GM18499 (cell line): Measurements from ENCODE around the gene KLHDC10.
"Not testable (repeated sequence)": the region's sequence is repeated elsewhere in the genome, so short reads cannot be mapped to it uniquely, and the experiment has no call there.

Experiments
- ATAC-seq: cut with Tn5 transposase; IDR thresholded peaks from one replicate; pipeline ENCODE4 v1.9.1; 2021; ENCODE audit warnings: moderate number of reproducible peaks; ENCODE audit not compliant: insufficient read depth, unreplicated experiment

The KLHDC10 gene

GRCh38 chr7:130113887-130114286 lies 43.6 kb downstream of the KLHDC10 start:
- ATAC-seq: no peak

DNA sequence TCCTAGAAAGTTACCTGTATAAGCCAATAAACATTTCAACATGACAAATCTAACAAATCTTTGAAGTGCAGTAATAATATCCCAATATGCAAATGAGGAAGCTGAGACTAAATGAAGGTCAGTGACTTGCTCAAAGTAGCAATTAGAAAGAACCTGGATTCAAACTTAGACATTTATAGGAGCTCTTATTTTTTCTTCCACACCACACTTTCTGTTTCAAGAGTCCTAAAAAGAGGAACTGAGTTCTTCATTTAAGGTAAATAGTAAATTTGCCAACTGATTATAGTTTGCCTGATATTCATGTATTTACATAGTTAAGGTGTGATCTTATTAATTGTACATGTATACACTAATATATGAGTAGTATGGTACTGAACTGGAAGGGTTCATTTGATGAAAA lies 44.0 kb downstream of the KLHDC10 start:
- ATAC-seq: no peak

DNA sequence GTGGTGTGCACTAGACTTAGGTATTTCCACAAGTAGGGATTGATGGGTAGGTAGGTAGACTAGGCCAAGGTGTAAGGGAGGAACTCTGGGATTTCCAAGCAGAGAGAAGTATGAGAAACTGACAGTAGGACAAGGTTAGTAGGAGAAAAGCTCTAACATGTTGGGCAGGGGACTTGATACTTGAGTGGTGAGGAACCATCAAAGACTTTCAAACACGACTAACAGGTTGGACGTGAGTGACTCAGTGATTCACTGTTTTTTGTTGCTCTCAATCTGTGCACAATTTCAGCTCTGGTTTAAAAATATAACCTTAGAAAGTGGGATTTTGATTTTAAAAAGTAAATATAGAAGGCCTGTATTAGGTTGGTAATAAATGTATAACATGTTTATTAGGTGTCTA lies 44.4 kb downstream of the KLHDC10 start:
- no peak for ATAC-seq

GRCh38 chr7:130118294-130118693 lies 48.0 kb downstream of the KLHDC10 start:
- no peak for ATAC-seq

- no peak for ATAC-seq
These were observed 48.5 kb downstream of the KLHDC10 start for GRCh38 chr7:130118801-130119200.

GRCh38 chr7:130123501-130123900 lies 53.2 kb downstream of the KLHDC10 start:
- ATAC-seq: no peak

DNA sequence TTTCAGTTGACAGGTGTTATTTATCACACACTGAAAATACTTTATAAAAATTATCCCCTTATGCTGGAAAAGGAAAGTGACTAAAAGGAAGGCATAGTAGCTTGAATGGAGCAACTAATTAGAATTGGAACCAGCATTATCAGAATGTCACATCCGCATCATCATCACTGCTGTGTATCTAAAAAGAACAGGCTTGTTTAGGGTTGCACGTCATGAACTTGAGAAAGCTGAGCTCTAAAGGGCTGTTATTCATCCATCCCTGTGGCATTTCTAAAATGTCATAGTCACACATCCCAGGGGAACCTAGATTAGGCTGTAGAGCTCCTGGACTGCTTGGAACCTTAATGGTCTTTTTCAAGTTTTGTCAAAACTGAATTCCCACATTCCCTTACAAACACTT lies 54.4 kb downstream of the KLHDC10 start:
- no peak for ATAC-seq

- not testable (repeated sequence) for ATAC-seq
These were observed 56.5 kb downstream of the KLHDC10 start for GRCh38 chr7:130126840-130127239.

- ATAC-seq: no peak
These were observed 57.1 kb downstream of the KLHDC10 start for GRCh38 chr7:130127404-130127803.

GRCh38 chr7:130127821-130128317 lies 57.5 kb downstream of the KLHDC10 start:
- ATAC-seq: no peak

DNA sequence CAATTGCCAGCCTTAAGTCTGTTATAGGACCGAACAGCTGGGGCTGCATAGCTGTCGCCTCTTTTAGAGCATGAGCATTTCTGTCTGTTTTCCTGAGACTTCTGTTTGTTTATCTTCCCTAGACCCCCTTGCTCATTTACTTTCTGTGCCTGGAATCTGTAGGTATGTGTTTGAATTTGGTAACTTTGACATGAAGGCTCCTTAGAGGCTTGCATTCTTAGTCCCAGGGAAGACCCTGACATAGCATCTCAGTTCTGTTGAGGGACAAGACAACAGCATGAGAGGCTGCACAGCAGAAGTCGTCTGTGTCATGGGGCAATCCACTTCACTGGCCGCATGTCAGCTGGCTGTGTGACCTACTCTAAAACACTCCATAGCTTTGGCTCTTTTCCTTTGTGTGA lies 58.7 kb downstream of the KLHDC10 start:
- no peak for ATAC-seq

- ATAC-seq: no peak
These were observed 61.0 kb downstream of the KLHDC10 start for GRCh38 chr7:130131191-130131834.

DNA sequence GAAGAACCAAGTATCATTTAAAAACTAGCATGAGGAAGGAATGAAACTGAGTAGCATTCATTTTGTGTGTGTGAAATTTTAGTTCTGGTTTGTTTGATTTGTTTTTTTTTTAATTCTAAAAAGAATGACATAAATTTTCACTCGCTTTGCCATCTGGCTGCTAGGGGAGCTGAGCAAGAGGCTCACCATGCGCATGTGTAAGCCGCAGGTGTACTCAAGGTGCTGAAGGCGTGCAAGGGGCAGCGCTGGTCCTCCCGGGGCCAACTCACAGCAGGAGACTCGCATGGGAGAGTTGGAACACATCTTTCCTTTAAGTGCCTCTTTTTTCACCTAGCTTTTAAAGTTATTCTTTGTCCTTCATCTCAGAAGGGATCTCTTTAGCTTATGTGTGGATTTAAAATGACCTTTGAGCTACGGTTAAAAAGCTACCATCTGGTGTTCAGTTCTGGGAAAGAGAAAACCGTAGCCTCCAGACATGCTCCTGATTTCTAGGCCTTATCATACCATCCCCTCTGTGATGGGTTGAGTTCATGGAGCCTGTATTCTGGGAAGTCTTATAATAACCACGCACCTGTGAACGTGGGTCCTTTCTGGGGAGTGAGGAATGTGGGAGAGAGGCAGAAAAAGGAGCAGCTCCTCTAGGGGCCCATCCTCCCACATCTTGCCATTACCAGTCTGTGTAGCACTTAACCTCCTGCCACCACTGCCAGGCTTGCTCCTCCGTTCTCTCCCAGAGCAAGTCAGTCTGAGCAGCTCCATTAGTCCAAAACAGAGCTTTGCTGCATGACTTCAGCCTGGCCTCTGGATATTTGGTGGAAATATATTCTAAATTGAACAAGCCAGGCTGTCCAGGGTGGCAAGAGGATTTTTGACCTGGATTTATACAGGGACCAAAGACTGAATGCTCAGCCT lies 61.9 kb downstream of the KLHDC10 start:
- no peak for ATAC-seq

DNA sequence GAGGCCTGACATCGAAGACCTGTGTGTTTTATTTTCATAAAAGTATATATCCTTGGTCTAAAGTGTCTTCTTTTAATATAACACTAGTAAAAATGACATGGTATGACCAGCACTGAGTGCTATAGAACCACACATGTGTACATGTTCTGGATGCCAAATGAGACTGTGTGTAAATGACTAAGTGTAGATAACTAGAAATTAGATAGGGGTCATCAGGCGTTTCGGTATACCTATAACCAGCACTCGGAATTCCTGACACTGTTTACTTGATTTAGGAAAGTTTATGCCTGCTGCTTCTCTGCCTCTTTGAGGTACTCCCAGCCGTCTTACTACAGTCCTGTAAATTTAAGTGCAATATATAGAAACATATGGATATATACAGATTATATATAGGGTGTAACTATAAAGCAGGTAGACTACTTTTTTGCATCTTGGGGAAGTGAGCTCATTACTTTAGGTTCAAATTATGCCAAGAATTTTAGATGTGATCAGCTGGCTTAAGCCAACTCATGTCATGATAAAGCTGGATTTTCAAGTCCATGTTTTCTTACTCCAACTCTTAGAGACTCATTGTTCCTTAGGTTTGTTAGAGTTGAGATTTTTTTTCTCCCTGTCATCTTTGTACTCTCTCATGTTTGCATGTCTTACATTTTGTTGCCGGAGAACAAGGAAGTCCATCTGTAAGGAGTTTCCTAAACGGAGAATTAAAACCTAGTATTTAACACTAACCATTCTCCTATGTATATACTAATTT lies 62.9 kb downstream of the KLHDC10 start:
- no peak for ATAC-seq

DNA sequence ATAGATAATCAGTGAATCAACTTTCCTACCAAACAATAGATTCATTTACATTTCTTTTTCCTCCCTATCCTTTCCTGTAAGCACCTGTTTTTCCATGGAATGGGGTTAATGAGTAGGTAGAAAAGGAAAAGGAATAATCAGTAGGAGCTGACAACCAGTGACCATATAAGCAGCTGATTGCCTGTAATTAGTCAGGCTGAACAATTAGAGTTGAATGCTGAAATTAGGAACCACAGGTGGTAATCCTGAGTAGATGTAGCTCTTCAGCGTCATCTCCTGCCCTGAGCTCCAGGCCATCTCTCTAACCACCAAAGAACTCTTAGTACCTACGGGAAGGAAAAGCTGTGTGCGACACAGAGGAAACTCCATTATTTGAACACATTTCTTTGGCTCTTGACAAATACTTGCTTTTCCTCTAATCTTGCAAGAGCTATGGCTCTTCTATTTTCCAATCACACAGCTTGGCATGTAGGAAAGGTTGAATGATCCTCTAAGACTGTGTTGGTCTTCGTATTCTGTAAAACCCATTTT lies 63.8 kb downstream of the KLHDC10 start:
- ATAC-seq: no peak

- ATAC-seq: no peak
These were observed 64.4 kb downstream of the KLHDC10 start for GRCh38 chr7:130134726-130135125.

GRCh38 chr7:130135208-130136205 lies 65.2 kb downstream of the KLHDC10 start:
- no peak for ATAC-seq

DNA sequence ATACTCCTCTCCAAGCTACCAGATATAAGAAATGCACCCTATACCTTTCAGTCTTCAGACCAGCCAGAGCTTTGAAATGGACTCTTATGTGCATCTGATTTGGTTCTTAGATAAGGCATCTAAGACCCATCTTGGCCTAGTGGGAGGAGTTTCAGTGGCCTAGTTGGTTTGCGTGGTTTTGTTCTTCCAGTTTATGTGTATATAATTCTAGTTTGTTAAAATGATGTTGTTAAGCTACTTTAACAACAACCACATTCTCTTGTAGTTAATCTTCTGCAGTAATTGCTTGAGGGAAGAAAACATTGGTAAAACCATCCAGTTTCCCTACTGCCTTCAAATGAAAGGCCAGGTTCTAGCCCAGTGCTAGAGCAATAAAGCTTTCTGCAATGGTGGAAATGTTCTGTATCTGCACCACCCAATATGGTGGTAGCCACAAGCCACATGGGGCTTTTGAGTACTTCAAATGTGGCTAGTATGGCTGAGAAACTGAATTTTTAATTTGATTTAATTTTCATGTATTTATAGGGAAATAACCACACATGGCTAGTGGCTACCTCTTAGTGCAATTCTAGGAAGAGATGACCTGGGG lies 66.3 kb downstream of the KLHDC10 start:
- ATAC-seq: no peak

DNA sequence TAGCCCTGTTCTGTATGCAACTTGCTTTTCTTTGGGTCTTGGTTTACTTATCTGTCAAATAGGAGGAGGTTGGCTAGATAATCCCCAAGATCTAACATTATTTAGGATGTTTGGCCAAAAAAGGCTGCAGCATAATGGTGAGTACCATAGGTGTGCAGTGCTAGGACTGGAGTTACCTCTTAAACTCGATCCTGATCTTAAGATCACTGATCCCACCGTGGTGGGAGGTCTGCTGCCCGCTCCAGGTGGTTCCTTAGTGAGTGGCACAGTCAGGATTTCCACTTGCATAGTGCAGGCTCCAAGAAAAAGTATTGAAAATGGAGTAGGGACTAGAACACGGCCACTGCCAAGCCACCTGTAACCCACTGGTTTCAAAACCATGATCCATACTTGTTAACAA lies 66.9 kb downstream of the KLHDC10 start:
- ATAC-seq: no peak
